GM19372 (cell line): ENCODE results near the gene ZBTB18.

Experiments
- ATAC-seq: cut with Tn5 transposase; IDR thresholded peaks from one replicate; pipeline ENCODE4 v1.9.1; 2021; ENCODE audit warnings: mild to moderate bottlenecking, low read depth, moderate library complexity; ENCODE audit not compliant: unreplicated experiment

Gene ZBTB18

DNA sequence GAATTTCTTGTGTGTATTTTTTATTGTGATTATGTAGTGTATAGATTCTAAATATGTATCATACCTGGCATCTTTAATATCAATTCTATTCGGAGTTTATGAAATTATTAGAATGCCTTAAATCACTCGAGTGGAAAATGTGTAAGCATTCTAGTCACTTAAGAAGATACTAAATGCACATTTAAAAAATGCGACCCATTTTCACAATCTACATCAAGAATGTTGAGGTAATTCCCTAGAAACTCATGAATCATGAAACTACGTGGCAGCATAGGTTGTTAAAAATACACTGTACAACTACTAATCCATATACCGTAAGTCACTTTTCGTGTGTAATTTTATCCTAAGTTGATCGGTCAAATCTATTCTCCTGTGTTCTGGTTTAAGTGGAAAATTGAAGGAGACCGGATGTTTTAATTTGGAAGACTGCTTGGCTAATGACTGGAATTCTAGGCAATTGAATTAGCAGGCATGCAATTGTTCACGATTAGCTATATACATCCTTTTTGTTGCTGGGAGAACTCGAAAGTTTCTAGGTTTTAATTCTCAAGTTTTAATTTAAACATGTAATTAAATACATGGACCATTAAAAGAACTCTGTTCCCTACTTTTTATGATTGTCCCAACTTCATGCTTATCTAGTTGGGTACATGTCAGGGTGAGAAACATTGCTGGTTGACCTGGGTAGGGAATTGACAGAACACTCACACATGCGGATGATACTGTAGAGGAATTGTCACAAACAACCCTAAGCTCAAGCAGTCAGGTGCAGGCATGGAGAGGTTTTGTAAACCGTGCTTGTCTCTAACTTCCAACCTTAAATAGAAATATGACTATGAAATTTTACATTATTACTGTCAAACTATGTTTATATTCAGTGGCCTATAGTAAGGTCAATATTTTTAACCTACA is 6.6 kb downstream of the ZBTB18 start:
- ATAC-seq = no peak

DNA sequence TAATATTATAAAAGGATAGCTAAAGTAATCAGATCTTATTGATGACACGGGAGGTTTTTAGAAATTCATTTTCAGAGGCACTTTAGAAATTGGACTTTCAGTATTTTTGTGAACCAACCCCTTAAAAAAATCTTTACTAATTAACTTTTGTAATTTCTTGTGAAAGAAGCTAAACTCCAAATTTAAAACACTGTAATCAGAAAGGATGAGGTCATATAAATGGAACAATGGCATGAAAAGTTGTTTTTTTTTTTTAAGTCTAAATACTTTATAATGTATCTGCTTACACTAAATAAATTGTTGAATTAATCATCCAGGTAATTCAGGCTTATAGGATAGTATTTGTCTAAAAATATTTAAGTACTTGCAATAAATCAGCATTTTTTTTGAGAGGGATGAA is 9.0 kb downstream of the ZBTB18 start:
- ATAC-seq = no peak

DNA sequence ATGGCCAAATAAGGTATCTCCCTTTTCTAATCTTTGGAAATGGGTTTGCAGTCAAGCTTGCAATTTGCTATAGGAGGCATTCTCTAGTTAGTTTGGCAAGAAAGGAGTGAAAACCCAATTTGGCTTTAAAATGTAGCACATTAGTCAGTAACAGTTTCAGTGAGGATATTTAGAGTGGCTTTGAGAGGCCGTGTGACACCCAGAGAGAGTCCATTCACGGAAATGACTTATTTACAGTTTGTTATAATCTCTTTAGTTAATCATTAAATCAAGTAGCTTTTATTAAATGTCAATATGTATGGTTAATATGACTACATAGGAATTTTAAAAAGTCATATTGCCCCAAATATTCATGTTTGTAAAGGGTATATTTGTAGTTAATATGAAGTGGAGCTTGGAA is 9.6 kb downstream of the ZBTB18 start:
- no peak for ATAC-seq

DNA sequence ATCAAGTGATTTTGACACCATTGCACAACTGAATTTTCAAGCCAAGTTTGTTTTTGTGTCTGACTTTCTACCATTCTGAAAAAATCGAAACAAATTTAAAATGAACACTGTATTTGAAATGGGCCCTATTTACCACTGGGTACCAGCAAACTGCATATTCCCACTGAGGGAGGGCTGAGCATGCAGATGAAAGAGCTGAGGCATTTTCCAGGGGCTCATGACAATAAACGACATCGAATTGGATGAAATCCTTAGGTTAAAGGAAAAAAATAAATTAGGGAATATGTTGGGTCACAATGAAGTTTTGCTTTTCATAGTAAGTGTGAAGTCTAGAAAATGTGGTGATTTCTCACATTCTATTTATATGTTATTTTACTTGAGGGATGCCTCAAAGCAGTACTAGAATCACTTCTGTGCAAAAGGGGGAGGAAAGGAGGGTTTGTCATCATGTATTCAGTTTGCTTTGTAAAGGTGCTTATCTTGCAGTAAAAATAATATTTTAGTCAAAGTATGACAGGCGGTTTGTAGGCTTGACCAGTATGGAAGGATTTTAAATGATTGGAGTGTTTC is 11.2 kb downstream of the ZBTB18 start:
- ATAC-seq = no peak

DNA sequence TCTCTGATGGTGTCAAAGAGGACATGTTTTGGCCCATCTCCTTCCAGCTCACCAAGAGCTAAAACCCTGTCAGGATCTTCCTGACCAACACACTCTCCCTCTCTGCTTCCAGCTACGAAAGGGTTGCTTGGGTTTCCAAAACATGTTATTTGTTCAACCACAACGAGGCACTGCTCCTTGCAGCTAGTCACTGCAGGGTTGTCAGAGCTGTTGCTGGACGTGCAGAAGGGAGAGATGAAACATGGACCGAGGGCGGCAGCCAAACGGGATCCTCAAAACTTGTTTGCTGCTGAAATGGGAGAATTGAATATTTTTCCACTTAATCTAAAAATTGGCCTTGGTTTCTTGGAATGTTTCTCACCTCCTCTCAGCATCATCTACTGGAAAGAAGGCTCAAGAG is 12.4 kb downstream of the ZBTB18 start:
- ATAC-seq = no peak

DNA sequence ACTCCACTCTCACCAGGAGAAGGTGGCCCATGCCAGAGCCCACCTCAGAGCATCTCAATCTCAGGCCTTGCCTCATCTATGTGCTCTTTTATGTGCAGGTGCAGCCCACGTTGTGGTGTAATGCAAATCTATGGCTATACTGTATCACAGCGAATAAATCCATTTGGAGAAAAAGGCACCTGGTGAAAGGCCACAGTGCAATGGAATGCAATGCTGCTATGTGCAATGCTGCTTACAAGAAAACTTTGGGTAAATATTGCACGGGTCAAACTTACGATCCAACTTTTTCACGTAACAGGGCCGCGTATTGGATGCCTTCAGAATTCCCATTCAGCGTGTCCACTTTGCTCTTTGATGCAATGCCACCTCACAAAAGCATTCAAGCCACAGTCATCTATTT is 13.5 kb downstream of the ZBTB18 start:
- no peak for ATAC-seq

DNA sequence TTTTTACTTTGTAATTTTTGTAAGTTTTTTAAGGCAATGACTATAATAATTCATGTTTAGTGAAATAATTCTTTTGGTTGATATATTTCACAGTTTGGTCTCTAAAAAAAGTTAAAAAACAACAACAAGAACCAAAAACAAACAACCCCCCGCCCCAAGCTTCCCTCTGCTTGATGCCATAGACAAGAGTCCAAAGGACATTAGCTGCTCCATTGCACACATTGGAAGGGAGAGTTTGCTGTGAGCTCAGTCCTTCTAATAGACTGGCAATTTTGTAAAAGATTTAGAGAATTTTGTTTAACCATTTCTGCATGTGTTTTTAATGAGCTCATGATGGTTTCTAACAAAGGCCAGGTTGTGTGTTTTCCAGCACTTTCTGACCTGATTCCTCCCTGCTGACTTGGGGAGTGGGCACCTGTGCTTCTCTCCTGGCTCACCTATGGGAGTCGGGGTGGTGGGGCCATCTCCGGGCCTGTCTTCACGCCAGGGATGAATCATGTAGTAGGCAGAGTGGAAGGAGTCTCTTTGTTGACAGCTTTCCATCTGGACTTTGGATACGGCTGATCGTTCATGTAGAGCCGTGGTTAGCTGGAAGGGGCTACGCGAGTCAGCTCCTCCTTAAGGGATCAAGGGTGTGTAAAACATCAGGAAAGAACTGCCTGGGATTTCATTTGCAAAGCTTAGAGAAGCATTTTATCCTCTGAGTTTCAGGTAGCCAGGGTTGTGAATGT is 14.1 kb downstream of the ZBTB18 start:
- ATAC-seq = no peak

- ATAC-seq = no peak
Observed at GRCh38 chr1:244065960-244066388, 14.9 kb downstream of the ZBTB18 start.

DNA sequence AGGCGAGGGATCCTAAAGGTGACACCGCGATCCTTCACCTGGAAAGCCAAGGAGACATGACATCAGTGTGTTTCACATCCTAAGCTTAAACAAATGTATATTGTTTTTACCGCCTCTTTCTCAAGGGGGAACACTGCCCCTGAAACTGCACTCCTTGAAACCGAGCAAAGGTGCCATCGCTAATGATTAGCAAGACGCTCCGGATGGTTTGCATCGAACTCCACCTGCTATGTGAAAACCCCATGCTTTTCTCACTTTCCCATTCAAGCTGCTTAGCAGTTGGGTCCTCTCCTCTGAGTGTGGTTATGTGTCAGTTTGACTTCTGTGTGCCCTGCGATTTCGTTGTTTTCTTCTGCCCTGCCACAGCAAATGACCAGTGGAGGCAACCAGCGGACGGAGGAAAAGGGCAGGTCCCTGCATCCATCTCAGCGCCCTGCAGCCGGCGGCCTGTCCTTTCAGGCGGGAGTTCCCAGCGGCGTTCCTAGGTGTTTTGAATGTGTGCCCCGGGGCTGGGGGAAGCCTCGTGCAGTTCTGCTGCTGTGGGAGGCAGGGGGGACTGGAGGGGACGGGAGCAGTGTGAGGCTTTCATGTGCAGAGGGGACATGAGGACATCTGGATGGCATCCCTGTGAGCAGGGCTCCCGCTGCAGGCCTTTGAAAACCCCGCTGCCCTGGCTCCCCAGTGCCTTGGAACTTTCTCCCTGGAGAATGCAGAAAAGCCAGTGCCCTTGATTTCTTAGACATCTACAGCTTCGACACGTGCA is 16.1 kb downstream of the ZBTB18 start:
- no peak for ATAC-seq

- ATAC-seq = no peak
Observed at GRCh38 chr1:244067893-244068292, 16.8 kb downstream of the ZBTB18 start.

DNA sequence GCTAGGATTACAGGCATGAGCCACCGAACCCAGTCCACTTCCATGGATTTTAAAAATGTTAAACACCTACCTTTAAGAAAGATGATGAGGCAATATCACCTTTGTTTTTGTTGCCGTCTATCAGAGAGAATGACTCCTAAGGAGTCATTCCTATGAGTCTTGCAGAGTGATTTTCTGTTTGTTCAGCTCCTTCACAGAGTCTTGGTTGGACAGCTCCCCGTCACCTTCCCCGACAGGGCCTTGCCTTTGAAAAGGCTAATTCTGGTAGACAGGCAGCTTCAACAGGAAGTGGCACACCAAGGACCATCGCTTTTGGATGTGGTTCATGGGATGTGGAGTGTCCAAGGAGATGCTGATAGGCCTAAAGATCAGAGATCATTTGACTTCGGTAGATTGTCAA is 17.5 kb downstream of the ZBTB18 start:
- no peak for ATAC-seq

GRCh38 chr1:244069326-244069898 is 18.3 kb downstream of the ZBTB18 start:
- ATAC-seq = no peak

GRCh38 chr1:244074559-244075171 is 23.6 kb downstream of the ZBTB18 start:
- peak; percentile 74 for ATAC-seq

DNA sequence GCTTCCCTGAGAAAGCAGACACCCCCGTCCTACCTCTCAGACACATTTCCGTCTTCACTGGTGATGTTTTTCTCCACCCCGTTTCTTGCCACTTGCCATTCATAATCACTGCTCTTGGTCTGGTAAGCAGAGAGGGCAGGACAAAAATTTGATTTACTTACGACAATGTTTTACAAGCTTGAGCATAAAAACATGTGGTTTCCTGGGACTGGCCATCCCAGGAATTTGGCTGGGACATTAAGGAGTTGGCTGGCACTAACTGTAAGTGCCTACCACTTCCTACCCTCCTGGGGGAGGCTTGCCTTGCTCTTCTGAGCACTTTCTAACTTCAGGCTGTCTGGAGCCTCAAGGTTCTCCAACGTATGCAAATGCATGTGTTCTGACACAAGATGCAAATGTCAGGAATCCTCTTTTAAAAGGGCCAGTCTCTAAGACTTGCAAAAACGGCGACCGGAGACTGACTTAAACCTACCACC is 24.2 kb downstream of the ZBTB18 start:
- no peak for ATAC-seq

DNA sequence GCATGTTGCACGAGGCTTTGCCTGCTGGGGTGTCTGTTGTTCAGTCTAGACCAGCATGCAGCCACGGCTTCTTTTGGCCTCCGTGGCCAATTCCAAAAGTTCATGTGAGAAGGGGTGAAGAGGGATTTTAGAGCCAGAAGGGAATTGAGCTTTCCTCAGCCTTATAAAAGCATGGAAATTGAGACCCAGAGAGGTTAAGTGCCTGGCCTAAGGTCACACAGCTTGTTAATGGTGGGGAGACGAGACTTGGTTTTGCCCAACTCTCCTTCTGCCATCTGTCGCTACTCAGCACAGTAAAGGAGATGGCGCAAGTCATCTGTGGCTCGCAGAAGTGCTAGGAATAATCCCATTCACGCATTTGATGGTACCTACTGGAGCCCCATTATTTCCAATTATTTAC is 25.7 kb downstream of the ZBTB18 start:
- no peak for ATAC-seq

DNA sequence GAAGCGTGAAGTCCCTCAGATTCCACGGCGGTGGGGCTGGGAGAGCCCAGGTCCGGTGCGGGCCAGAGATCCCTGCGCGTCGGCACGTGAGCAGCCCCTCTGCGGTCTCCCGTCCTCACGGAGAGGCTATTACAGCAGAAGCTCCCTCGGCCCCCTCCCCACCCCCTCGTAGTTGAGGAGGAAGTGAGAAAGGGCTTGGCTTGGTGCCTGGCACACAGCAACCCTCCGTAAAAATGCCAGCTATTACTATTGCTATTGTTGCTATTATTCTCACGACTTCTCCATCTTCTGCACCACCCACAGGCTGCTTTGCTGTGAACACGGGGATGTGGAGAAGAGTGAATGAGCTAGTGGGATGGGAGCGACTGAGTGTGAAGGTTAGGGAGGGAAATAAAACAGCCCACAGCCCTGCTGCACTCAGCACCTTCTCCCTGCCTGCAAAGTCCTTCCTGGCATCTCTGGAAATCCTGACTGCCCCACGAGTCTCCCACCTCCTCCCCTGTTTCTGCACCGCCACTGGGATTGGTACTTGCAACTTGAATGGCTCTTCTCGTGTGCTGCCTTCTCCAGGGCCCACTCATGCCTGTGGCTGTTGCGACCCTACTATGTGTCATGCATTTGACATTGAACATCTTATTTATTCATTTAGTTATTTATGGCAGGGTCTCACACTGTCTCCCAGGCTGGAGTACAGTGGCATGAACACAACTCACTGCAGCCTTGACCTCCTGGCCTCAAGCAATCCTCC is 26.6 kb downstream of the ZBTB18 start:
- ATAC-seq = no peak

- ATAC-seq = no peak
Observed at GRCh38 chr1:244080343-244080929, 29.4 kb downstream of the ZBTB18 start.

DNA sequence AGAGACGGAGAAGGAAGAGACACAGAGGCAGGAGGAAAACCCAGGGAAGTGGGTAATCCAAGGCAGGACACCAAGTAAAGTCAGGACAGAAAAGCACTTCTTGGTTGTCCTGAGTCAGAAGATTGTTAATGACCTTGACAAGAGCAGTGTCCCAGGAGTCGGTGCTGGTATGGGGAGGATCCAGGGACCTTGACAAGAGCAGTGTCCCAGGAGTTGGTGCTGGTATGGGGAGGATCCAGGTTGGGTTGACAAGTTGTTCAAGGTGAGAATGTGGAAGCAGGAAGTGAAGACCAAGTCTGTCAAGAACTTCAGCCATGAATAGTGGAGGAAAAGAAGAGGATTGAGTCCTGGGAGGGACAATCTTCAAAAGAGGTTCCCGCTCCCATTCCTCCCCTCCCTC is 31.9 kb downstream of the ZBTB18 start:
- ATAC-seq = no peak
